CD4-positive, alpha-beta T cell treated with Interferon gamma for 1 hour (primary cell): ENCODE results near the gene GPATCH2L.

Experiments
- DNase-seq: peaks from one replicate; pipeline ENCODE4 v3.0.0-alpha.2; 2020

The GPATCH2L gene

DNA sequence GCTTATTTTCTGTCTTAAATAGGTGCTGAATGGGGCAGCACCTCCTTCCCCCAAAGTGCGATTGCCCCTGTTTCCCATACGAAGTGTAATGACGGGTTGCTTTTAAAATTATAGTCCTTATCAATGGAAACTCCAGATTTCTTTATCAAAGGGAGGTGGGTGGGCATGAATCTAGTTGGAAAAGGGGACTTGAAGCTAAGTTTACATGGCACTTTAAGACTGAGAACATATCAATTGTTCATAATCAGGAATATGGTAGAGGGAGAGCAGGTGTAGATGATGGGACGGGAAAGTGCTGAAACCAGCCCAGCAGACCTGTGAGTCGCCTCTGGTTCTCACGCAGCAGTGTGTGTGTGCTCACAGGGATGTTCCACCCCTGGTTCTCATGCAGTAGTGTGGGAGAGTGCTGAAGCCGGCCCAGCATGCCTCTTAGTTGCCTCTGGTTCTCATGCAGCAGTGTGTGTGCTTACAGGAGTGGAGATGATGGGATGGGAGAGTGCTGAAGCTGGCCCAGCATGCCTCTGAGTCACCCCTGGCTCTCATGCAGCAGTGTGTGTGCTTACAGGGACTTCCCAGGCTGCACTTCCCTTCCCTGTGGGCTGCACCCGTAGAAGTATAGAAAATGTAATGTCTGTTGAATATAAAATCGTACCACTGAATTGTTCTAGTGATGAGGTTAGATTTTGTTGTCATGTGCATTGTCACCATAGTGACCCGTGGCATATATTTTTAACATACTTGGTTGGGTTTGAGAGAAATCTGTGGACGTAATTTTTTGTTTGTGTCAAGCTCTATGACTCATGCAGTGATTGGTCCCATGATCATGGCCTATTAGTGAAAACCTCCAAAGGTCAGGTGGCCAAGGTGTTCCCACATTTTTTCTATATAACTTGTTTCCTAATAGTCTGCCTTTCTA lies 51.6 kb downstream of the GPATCH2L start:
- DNase-seq, result peak; percentile 5

DNA sequence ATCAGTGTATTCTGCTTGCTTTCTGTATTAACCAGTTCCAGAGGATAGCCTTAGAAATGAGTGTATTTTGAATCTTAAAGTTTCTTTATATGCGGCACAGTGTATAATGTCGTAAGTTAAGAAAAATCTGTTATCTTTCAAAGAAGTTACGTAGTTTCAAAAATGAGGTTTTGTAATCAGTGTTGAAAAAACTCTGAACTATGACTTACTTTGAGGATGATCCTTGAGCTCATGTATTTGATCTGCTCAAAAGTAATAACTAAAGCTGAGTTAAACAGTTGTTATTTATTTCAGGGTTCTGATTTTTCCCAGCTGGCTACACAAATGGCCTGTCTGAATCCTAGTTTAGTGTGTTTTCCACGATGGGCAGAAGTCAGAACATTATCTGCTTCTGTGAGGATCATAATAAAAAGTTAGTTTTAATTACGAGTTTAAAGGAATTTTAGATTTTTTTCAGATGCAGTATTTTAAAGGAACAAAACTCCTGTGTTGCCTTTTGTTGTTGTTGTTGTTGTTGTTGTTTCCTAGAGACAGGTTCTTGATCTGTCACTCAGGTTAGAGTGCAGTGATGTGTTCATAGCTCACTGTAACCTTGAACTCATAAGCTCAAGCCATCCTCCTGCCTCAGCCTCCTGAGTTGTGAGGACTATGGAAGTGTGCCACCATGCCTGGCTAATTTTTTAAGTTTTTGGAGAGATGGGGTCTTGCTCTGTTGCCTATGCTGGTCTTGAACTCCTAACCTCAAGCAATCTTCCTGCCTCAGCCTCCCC lies 52.9 kb downstream of the GPATCH2L start:
- DNase-seq, result no peak

DNA sequence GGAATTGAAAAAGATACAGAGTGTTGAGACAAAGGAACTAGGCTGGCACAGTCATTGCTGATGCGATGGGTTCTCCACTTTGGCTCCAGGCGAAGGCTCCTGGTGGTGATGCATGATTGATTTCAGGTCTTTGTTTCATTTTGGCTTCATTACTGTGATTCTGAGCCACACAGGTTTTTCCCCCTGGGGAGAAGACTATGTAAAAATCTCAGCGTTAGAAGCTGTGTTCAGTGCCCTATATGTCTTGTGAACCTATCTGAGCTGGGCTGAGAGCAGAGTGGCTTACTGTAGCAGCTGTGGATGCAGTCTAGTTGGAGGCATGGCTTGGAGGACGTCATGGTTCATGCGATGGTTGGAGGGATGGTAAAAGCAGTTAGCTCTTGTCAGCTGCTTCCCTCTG lies 54.0 kb downstream of the GPATCH2L start:
- DNase-seq, result no peak

DNA sequence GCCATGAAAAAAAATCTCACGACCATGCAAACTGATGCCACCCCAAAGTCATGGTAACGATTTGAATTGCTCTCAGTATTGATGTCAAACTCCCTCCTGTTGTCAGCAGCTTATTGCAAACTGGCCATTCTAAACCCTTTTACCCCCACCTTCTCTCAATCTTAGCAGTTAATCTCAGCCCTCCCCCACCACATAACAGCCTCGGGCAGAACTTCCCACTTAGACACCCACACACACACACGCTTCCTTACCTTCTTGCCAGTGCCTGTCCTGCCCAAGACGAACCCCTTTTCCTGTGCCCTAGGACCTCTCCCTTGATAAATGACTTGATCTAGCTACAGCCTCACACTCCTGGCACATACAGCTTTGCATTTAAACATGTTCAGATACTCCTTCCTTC lies 56.6 kb downstream of the GPATCH2L start:
- DNase-seq, result no peak

GRCh38 chr14:76212242-76212641 lies 60.5 kb downstream of the GPATCH2L start:
- no peak for DNase-seq

DNA sequence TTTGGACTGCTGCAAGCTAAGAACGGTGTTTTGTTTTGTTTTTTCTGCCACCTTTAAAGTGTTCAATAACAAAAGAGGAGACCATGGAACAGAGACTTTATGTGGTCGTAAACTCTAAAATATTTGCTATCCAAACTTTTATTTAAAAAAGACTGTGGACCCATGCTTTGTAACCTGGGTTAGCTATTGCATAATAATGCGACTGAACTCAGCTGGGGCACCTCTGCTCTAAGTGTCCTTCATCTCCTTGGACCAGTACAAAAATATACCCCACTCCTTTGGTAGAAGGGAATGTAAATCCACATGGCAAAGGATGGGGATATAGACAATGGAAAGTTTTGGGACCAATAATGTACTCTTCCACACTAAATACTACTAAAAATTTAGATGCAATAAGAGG lies 65.5 kb downstream of the GPATCH2L start:
- DNase-seq, result no peak

DNA sequence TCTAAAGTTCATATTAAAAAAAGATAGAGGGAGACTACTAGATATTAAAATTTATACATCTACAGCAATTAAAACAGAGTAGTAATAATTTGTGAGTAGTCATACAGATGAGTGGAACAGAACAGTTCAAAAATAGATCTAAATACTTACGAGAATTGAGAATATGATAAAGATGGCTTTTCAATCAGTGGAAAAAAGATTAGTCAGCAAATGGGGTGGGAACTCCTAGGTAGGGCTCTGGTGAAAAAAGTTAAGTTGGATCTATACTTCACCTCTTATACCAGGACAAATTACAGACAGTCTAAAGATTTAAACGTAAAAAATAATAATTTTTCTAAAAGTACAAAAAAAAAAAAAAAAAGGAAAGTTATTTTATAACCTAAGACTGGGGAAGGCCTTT lies 66.9 kb downstream of the GPATCH2L start:
- DNase-seq, result no peak

DNA sequence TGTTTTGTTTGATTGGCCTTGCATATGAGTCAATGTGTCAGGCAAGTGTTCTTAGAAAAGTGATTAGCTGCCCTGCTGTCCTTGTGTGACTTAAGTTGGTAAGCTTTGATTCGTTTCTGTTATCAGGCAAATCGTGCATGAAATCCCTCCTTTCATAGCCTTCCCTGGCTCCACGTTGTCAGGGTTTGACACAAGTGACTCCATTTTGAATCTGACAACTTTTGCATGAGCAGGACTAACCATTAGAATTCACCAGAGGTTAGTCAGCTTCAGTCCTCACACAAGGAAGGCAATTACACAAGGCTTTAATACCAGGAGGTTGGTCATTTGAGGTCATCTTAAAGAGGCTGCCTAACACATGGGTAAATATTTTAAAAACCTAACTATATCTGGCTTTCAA lies 68.2 kb downstream of the GPATCH2L start:
- no peak for DNase-seq

DNA sequence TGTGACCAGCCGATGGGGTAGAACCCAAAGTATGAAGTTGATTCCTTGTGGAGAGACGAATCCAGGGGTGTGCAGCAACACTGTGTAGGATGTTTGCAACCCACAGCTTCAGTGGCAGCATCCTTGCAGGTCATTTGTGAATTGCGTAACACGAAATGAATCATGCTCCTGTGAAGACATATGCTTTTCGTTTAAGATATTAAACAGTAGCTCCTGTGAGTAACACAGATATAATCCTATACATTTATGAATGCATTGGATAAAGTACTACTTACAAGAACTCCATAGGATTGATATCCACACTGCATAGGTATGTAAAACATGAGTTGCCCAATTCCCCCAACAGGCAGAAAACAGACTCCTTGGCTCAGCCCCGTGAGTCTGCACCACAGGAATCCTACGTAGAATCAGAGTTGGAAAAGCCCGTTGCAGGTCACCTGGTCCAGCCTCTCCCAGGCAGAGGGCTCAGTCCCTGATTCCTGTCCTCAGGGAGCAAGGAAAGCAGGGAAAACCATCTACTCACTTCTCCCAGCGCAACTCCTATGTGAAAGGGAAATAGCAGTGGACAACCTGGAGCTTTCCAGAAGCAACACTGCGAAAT lies 75.8 kb downstream of the GPATCH2L start:
- no peak for DNase-seq

GRCh38 chr14:76228138-76228537 lies 76.4 kb downstream of the GPATCH2L start:
- DNase-seq, result no peak

- no peak for DNase-seq
These were observed 81.1 kb downstream of the GPATCH2L start for GRCh38 chr14:76232800-76233199.

- DNase-seq, result no peak
These were observed 83.9 kb downstream of the GPATCH2L start for GRCh38 chr14:76235628-76236027.

DNA sequence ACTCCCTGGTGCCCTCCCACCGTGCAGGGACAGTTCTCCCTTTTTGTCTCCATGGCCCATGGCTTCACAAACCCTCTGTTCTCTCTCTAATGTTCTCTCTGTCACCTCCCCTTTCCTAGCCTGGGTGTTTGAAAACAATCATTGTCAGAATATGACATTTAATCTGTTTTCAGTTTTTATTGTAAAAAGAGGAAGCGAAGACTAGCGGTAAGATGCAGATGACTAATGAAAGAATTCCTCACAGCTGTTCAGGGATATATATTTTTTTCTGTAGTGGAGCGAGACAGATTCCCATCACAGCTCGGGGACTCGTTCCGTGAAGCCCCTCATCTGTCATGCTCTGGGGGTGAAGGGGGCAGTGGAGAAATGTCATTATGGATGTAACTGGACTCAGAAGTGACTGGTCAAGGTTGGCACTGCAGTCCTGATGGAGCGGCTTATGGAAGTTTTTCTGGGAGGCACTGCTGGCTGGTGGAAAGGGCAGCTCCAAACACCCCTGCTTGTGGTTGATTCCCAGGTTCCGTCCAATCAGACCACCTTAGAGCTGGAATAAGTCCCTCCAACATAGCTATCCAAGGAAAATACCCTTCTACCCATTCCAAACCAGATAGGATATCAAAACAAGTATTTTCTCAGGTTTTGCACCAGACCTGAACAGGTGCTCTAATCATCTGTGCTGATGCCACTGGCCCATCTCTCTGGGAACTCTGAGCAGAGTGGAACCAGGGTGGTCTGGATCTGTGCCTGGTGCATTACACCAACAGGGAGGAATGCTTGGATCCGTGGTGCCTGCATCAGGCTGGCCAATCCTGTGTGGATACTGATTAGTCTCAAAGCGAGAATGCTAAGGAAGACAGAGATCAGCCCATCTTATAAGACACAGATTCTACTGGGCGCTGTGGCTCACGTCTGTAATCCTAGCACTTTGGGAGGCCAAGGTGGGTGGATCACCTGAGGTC lies 84.7 kb downstream of the GPATCH2L start:
- no peak for DNase-seq

- DNase-seq, result no peak
These were observed 85.7 kb downstream of the GPATCH2L start for GRCh38 chr14:76237349-76237990.

GRCh38 chr14:76245097-76245496 lies 93.4 kb downstream of the GPATCH2L start:
- no peak for DNase-seq

- DNase-seq, result no peak
These were observed 98.6 kb downstream of the GPATCH2L start for GRCh38 chr14:76250302-76250701.

- DNase-seq, result no peak
These were observed 100.7 kb downstream of the GPATCH2L start for GRCh38 chr14:76252471-76252870.

DNA sequence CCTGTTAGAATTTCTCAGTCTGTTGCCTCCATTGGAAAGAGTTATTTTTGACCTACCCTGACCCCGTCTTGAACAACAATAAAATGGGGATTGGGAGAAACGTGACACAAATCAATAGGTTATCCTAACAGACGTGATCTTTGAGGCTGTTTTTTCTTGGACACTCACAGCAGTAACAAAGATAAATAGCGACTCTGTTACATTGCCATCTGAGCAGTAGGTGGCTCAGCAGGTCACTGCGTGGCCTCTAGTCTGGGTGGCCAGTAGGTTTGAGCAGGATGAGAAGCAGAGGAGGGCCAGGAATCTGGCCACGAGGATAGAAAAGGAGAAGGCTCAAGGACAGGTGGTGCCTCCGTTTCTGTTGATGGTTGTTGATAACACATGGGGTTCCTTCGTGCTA lies 101.4 kb downstream of the GPATCH2L start:
- no peak for DNase-seq

- no peak for DNase-seq
These were observed 104.8 kb downstream of the GPATCH2L start for GRCh38 chr14:76256545-76256944.

DNA sequence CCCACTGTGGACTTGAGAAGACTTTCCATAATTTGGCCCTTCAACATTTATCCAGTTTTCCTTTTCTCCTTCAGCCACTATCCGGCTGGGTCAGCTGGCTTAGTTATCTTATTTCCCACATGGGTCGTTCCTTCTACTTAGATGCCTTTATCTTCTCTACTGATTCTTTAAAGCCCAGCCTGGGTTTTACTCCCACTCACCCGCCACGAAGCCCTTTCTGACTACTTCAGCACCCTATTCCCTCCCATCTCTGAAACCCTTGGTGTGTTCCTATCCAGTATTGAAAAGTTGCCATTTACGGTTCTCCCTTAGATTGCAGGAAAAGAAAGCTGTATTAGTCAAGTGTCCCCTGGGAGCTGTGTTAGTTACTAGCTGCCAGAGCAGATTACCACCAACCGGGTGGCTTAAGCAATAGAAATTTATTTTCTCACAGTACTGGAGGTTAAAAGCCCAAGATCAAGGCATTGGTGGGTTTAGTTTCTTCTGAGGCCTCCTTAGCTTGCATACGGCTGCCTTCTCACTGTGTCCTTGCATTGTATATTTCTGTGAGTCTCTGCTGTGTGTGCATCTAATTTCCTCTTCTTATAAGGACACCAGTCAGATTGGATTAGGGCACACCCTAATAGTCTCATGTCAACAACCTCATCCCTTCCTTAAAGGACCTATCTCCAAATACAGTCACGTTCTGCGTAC lies 105.5 kb downstream of the GPATCH2L start:
- no peak for DNase-seq

GRCh38 chr14:76257842-76258397 lies 106.2 kb downstream of the GPATCH2L start:
- no peak for DNase-seq
